HG03196 (cell line): ENCODE data around the gene A1BG.
"Not testable (repeated sequence)": the region's sequence is repeated elsewhere in the genome, so short reads cannot be mapped to it uniquely, and the experiment has no call there.

Experiments used
- ATAC-seq: cut with Tn5 transposase; IDR thresholded peaks from one replicate; pipeline ENCODE4 v1.9.1; 2021; ENCODE audit not compliant: unreplicated experiment

The A1BG gene

DNA sequence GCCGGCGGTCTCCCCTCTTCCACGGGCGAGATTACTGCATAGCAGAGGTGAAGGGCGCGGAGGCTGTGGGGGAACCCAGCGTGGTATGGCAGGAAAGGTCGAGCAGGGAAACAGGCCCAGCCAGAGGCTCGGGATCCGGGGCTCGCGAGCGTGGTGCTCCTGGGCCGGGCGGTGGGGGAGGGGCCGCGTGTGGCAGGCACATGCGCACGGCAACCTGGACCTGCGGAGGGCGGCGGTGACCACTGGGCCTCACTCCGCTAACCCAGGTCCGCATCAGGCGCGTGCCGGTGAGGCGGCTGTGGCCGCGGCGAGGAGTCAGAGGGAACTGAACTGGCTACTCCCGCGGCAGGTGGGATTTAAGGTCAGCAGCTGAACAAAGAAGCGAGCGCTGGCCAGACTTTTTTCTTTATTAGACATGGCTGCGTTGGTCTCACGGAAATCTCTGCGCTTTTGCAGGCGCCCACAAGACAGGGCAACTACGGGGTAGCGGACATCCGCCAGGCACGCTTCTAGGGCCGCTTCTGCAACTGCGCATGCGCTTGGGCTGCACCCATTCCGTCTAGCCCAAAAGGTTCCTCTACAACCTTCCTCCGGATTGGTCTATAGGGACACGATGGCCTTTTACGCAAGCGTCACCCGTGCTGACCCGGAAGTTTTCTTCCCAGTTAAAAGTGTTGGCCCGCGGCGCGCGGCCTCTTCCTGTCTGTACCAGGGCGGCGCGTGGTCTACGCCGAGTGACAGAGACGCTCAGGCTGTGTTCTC lies 33.5 kb upstream of the A1BG start, which contains the start of gene RPS5:
Gene RPS5 (plus strand): TSS at position 694 of the 762 bp plus-strand sequence. CDS start 869 bp downstream, outside the sequence.
- peak; percentile 85 for ATAC-seq

DNA sequence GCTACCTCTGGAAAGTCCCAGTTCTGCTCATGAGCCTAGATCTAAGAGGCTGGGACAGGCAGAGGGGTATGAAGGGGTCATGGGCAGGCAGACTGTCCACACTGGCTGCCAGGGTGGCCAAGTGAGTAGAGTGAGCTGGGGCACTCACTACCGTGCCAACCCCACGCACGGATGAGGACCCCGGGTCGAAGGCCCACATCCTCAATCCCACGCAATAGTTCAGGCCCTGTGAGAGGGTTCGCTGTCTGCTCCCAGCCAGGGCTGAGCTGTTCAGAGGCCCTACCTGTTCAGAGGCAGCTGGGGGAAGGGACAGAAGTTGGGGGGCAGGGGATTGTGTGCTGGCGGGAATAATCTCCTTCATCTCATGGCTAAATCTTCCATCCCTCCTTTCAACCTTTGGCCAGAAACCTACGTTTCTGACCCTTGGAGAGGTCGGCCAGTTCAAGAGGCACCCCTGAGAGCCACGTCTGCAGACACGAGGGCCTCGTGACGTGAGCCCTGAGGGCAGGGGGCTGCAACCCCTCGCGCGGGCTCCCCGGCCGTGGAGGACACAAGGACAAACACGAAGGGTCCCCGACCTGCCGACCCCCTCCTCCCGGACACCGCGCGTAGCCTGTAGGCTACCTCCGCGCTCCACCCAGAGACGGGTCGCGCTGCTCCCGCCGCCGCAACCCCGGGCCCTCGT lies 32.7 kb upstream of the A1BG start:
- ATAC-seq = no peak

DNA sequence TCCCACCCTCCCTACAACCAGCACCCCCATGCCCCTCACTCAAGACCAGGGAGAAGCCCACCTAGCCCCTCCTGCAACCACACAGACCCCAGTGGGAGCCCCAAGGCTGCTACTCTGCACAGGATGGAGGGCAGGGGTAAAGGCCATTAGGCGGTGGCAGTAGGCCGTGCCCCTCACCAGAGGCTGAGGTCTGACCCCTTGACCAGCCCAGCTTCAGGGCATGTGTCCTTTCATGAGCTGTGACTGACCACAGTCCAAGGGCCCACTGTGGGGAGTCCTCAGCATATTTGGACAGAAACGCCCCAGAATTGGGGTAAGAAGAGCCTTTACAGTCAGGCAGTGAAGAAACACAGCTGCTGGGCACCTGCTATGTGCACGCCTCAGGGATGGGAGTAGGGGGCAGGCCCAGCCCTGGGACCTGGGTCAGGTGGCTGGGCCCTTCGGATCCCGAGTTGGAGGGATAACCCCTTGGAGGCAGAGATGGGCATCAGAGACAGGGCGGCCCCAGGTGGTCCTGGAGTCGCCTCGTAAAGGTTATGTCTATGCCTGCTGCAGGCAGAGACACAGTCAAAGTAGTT lies 32.1 kb upstream of the A1BG start:
- no peak for ATAC-seq

DNA sequence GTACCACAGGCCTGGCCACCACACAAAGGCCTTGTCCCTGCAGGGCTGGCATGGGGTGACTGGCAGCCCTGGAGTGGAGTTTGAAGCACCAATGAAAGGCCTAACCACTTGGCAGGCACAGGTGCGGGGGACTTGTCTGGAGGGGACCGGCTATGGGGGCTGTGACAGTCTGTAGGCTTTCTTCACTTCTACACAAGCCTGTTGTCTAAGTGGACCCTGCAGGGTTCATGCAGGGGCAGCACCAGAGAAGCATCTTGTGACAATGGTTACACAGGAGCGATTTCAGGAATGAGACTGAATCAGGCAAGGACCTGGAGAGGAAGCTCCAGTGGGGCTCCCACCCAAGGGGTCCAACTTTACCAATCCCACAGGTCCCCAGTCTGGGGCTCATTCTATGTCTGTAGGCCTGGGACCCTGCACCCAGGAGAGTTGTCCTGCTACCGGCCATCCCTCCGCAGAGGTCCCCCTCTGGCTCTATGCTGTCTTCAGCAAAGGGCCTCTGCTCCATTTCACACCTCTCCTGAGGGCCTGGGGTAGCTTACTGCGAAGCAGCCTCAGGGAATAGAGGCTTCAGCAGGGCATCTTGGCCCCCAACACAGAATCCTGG lies 29.8 kb upstream of the A1BG start:
- ATAC-seq = no peak

DNA sequence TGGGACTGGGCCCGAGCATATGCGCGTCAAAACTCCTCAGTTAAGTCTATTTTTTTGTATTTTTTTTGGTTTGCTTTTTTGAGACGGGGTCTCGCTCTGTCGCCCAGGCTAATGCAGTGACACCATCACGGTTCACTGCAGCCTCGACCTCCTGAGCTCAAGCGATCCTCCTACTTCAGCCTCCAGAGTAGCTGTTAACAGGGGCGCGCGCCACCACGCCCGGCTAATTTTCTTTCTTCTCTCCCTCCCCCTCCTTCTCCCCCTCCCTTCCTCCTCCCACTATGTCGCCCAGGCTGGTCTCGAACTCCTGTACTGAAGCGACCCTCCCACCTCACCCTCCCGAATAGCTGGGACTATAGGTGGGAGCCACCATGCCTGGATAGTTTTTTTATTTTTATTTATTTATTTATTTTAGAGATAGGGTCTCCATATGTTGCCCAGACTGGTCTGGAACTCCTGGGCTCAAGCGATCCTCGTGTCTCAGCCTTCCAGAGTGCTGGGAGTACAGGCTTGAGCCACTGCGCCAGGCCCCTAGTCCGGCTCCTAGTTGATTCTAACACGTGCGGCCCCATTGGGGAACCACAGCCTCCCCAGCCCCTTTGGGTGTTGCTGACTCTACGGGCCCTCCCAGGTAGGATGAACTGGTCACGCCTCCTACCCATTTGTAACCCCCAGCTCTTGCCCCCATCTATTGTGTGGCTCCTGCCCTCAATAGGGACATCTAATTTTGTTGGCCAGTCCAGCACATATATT lies 28.3 kb upstream of the A1BG start:
- ATAC-seq = no peak

DNA sequence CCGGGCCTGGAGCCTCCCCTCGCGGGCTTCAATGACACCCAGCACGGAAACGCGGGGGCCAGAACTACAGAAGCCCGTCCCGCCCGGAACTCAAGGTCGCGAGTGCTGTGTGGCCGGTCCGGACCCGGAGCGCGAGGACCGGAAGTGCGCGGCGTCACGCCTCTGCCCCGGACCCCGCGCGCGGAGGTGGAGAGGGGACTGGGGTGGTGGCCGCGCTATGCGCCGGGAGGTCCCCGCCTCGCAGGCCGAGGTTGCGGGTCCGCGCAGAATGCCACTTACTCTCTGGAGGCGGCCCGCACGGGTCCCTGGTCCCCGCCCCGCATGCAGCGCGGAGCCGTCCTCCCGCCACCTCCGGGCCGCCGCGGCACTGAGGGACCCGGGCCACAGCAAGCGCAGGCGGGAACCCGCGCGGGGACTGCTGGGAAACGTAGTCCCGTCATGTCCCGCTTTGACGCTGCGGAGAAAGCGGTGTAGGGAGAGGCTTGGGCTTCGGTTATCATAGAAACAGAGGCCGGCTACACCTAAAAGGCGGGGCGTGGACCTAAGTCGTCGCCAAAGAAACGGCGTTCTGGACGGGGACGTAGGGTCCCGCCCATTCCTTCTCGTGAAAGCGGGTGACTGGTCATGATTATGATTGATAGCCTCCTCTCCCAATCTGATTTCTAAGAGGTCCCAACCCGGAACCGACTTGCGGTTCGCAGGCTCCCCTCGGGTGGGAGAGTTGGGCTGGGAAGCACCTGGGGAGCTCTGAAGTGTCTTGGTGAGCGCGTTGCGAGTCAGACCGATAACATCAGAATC lies 27.6 kb upstream of the A1BG start, which contains the start of gene ZNF837:
Gene ZNF837 (minus strand): TSS at position 369 of the 798 bp plus-strand sequence. CDS start 11,698 bp downstream, outside the sequence.
- ATAC-seq = peak; percentile 80

DNA sequence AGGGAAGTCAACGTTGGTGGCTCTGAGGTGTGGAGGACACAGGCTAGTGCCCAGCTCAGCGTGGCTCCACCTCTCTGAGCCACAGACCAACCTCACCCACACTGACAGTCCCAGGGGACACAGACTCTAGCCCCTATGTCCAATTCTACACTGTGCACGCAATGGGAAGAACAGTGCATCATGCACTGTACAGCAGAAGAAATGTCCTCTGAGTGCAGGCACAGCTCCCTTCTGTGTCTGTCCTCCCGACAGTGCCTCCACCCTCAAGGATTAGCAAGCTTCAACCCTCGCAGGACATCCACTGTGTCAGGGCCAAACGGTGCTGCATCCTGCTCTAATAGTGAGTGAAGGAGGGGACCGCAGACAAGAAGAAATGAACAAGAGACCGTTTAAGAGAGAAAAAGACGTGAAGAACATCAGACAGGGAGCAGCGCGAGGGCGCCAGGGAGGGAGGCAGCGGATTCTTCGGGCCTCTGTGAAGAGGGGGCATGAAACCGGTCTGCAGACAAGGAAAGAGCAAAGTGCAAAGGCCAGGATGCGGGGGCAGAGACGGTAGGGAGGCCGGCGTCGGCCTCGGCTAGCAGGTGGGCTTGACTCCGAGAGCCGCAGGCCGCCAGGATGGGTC lies 26.9 kb upstream of the A1BG start:
- no peak for ATAC-seq

DNA sequence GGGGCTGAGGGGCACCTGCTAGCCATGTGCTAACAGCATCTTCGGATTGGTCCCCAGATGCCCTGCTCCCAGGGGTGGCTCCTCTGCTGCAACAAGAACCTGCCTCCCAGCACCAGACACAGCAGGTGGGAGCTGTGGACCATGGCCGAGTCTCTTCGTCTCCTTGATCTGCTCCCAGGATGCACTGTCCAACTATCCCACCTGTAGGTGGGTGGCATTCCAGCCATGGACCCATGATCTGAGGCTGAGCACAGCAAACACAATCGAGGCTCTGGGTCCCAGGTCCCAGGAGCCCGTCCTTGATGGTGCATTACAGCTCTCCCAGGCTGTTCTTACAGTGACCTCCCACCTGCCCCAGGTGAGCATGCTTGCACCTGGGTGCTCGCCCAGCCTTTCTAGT lies 26.0 kb upstream of the A1BG start:
- no peak for ATAC-seq

DNA sequence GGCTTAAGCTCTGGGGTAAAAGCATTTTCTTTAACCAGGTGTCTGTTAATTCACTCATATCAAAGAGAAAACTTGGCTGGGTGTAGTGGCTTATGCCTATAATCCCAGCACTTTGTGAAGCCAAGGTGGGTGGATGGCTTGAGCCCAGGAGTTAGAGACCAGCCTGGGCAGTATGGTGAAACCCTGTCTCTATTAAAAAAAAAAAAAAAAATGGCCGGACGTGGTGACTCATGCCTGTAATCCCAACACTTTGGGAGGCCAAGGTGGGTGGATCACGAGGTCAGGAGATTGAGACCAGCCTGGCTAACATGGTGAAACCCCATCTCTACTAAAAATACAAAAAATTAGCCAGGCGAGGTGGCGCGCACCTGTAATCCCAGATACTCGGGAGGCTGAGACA lies 23.4 kb upstream of the A1BG start:
- not testable (repeated sequence) for ATAC-seq

DNA sequence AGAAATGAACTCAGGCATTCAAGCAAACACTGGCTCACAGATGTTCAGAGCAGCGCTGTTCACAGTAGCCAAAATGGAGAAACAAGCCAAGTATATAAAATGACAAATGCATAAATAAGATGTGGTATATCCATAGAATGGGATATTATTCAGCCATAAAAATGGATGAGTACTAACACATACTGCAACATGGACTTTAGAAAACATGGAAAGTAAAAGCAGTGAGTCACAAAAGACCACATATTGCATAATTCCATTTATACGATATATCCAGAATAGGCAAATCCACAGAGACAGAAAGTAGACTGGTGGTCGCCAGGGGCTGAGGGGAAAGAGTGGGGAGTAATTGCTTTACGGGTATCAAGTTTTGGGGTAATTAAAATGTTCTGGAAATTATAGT lies 20.9 kb upstream of the A1BG start:
- ATAC-seq = no peak

DNA sequence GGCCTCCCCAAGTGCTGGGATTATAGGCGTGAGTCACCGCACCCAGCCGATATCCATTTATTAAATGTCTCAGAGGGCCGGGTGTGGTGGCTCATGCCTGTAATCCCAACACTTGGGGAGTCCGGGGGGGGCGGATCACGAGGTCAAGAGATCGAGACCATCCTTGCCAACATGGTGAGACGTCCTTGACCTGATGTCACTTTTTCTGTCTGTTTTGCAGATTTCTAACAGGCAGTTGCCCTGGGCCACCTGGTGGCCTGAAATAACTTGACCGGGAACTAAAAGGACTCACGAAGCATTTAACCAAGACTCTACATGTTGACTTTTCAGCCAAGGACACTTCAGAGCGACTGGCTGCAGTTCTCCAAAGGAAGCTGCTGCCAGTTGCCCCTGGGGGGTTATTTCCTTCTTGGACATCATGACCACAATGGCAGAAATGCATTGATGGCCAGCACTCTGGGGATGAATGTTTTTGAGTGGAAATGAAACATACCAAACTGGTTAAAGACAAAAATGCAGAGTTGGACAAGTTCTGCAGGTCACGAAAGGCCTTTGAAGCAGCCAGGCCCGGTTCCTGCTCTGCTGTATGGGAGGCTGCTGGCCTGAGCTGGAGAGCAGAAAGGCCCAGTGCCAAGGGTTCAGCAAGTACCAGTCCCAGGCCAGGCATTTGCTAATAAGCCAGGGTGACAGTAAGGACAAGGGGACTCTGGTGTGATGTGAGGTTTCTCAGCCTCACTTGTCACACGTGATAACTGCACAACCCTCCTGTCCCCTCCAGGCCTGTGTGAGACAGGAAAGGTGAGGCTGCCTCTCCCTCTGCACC lies 19.2 kb upstream of the A1BG start:
- ATAC-seq = no peak

DNA sequence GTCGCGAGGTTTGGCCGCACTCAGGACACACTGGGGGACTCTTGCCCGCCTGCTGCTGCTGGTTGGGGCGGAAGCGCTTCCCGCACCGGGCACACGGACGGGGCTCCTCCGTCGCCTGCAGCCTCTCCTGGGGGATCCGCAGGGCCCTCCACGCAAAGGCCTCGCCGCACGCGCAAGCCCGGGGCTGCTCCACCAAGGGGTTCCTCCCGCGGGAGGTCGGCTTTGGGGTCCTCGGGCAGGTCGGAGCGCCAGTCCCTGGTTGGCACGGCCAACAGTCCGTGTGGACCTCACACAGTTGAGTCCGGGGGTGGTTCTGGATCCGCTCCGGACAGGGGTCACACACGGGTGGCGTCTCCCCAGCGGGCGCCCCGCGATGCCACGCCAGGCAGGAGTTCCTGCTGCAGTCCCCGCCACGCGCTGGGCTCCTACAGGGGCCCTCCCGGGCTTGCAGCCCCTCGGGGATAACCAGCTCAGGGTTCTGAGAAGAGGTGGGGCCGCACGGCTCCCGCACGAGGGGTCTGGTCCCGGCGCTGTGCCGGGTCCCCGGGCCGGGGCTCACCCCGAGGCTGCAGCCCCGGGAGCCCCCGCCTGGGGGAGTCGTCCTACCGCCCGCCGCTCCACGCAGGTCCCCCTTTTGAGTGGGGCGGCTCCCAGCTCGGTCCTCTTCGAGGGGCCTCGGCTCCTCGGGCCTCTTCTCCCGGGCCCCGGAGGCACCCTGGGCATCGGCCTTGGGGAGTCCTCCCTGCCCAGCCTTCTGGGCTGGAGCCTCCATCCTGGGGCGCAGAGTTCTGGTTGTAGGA lies 15.5 kb upstream of the A1BG start:
- no peak for ATAC-seq

DNA sequence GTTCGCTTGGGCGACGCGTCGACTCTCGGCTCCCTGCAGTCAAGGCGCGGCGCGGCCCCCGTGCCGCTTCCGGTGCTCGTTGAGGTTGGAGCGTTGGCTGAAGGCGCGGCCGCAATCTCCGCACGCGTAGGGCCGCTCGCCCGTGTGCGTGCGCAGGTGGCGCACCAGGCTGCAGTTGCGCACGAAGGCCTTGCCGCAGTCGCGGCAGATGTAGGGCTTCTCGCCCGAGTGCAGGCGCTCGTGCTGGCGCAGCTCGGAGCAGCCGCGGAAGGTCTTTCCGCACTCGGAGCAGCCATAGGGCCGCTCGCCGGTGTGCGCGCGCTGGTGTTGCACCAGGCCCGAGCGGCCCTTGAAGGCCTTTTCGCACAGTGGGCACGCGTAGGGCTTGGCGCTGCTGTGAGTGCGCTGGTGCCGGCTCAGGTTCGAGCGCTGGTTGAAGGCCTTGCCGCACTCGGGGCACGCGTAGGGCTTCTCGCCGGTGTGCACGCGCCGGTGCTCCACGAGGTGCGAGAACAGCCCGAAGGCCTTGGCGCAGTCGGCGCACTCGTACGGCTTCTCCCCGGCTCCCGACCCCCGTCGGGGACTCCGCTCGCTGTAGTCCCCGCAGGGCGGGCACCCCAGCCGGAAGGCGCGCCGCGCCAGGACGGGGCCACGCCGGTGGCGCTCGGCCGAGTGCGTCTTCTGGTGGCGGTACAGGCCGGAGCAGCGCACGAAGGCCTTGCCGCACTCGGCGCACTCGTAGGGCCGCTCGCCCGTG lies 14.6 kb upstream of the A1BG start:
- ATAC-seq = no peak

DNA sequence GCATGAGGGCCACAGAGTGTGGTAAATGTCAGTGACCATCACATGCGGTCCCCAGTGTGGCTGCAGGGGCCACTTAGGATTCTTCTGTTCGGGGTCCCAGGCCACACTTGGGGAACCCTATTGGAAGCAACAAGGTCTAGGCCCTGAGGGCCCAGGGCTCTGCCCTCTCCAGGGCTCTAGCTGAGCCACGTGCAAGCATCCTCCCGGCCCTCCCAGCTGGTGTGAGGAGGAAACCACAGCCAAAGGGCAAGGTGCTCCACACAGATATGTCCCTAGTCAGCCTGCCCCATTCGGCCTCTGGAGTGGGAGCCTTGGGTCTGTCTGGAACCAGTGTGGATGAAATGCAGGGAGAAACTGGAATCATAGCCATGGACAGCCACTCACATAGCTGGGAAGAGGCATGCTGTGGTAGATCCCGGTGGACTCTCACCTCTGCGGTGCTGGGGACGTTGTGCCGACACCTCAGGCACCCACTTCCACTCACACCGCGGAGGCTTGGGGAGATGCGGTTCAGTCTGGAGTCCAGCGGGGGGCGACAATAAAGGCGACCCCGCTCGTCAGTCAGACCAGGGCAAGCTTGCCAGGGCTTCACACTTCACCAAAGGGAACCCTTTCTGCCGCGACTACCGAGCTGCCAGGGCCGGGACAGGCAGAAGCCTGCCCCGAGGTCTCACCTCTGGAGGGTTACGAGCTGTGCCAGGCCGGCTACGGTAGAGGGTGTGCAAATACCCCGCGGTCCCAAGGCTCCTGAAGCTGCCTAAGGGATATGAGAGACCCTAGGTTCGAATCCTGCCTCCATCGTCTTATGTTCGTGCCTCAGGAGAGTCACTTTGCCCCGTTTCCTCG lies 13.5 kb upstream of the A1BG start:
- ATAC-seq = no peak

DNA sequence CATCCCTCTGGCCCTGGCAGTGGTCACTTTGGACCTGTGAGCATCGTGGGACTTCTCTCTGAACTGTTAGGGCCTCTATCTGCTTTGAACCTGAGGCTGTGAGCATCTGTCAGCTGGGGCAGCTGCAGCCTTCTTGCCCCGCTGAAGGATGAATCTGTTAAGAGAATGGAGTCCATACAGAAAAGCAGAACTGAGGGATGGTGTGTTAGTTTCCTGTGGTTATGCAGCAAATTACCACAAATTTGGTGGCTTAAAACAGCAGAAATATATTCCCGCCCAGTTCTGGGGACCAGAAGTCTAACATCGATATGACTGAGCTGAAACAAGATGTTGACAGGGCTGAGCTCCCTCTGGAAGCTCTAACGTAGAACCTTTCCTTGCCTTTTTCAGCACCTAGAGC lies 10.9 kb upstream of the A1BG start:
- ATAC-seq = no peak

DNA sequence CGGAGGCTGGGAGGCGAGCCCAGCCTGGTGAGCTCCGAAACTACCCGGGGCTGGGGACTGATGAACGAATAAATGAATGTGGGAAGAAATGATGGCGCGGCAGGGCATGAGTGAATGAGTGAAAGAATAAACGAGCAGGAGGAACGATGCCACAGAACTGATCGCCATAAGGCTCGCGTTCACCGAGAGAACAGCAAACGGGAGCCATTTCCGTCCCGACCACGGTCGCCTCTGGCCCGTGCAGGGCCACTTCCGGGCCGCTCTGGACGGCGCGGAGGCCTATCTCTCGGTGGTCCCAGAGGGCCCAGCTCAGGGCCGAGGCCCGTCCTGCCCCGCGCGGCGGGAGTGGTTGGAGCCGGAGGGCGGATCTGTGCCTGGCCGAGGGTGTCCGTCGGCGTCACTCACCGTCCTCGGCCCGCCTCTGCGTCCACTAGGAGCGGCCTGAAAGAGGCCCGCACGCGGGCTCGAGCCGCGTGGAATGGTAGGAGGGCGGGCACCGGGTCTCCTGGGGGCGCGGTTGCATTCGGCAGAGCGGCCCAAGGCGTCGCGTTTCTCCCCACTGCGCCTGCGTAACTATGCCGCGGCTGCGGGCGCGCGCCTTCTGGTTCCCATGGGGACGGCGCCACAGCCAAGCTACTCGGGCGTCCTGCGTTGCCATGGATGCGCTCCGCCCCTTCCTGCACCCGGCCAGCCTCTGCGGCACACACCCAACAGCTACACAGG lies 9.1 kb upstream of the A1BG start, which contains the start of gene ZNF497:
Gene ZNF497 (minus strand): TSS at position 480 of the 723 bp plus-strand sequence. CDS start 5,116 bp downstream, outside the sequence.
- peak; percentile 90 for ATAC-seq
